ENCODE data around the gene MDM1. TPM values are rescaled to one million over a fixed set of nuclear protein-coding genes. Genes with fewer than 3 reads are reported as not detected.

MDM1 gene, protein sequence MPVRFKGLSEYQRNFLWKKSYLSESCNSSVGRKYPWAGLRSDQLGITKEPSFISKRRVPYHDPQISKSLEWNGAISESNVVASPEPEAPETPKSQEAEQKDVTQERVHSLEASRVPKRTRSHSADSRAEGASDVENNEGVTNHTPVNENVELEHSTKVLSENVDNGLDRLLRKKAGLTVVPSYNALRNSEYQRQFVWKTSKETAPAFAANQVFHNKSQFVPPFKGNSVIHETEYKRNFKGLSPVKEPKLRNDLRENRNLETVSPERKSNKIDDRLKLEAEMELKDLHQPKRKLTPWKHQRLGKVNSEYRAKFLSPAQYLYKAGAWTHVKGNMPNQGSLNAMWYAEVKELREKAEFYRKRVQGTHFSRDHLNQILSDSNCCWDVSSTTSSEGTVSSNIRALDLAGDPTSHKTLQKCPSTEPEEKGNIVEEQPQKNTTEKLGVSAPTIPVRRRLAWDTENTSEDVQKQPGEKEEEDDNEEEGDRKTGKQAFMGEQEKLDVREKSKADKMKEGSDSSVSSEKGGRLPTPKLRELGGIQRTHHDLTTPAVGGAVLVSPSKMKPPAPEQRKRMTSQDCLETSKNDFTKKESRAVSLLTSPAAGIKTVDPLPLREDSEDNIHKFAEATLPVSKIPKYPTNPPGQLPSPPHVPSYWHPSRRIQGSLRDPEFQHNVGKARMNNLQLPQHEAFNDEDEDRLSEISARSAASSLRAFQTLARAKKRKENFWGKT
- total RNA-seq: 10 to 100 TPM in 1 of 2 donors, 1 to 10 TPM in 1; 9.3 to 14.6 TPM
- 10 to 100 TPM; 38.5 to 47.5 (median 43.8) TPM for polyA plus RNA-seq (ENCODE audit: insufficient read length in 6 of 6)
- long read RNA-seq, donor 1, partial matches to known transcripts: 0 of 4 reads
- long read RNA-seq, donor 1, other reads (novel, unspliced or antisense): 0 of 4 reads
- long read RNA-seq, donor 2, partial matches to known transcripts: 0 of 5 reads
- long read RNA-seq, donor 2, other reads (novel, unspliced or antisense): 0 of 5 reads
- long read RNA-seq, donor 3, partial matches to known transcripts: 0 of 1 reads
- long read RNA-seq, donor 3, other reads (novel, unspliced or antisense): 0 of 1 reads
- long read RNA-seq, donor 4, partial matches to known transcripts: 1 of 3 reads
- long read RNA-seq, donor 4, other reads (novel, unspliced or antisense): 1 of 3 reads
- long read RNA-seq, donor 5, partial matches to known transcripts: 5 of 7 reads
- long read RNA-seq, donor 5, other reads (novel, unspliced or antisense): 0 of 7 reads
- long read RNA-seq, donor 6, partial matches to known transcripts: 5 of 14 reads
- long read RNA-seq, donor 6, other reads (novel, unspliced or antisense): 0 of 14 reads
- long read RNA-seq, donor 7, partial matches to known transcripts: 0 of 2 reads
- long read RNA-seq, donor 7, other reads (novel, unspliced or antisense): 0 of 2 reads
- long read RNA-seq, donor 8, partial matches to known transcripts: 0 of 5 reads
- long read RNA-seq, donor 8, other reads (novel, unspliced or antisense): 0 of 5 reads
- long read RNA-seq, donor 9: 0 reads
- long read RNA-seq, donor 10, partial matches to known transcripts: 0 of 2 reads
- long read RNA-seq, donor 10, other reads (novel, unspliced or antisense): 2 of 2 reads
- long read RNA-seq, donor 11, partial matches to known transcripts: 0 of 6 reads
- long read RNA-seq, donor 11, other reads (novel, unspliced or antisense): 0 of 6 reads
- long read RNA-seq, donor 12, partial matches to known transcripts: 0 of 4 reads
- long read RNA-seq, donor 12, other reads (novel, unspliced or antisense): 0 of 4 reads

DNA sequence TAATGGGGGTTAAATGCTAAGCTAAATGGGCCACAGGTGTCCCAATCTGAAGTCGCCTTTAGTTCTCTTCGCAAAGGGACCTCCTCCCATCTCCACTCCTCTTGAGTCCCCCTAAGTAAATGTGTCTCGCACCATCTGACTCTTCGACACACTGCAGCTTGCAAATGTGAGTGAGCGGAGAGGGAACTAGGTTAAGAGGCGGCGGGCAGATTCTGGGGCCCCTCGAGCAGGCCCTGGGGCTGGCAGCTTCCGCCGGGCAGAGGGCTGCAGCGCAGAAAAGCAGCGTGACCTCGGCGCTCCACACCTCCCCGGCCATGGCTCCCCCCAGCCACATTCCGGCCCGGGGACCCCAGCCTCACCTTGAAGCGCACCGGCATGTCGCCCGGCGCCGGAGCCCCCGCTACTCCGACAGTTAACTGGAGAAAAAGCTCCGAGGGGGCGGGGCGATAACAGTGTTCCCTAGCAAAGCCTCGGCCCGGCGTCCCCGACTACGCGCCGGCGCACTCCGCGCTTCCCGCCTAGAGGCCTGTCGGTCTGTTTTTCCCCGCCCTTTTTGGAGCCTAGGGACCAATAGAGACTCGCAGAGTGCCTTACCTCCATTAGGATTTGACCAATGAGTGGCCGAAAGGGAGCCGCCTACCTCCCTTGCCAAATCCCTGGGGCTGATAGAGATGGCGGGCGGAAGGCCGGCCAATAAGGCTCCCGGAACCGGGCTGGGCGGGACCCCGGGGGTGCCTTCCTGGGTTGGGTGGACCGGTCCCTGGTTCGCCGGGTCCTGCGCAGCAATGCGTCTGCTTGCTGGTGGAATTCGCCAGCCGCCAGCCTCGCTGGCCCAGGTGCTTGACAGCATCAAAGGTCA, at the start of gene MDM1:
Gene MDM1, minus strand, starts transcription at position 494 of the 859 bp plus-strand sequence. Its CDS starts 117 bp downstream, at position 377.
- peak; percentile 99 for ATAC-seq
- peak; percentile 96 to 99 (median 98) for DNase-seq
- Histone ChIP-seq H3K36me3 (no peaks in the 10 kb centered on the region), H3K27me3 (no peaks in the 10 kb centered on the region), H3K27ac (peak within 1 kb of the TSS; percentile 46 to 74), H3K4me3 (peak within 1 kb of the TSS; percentile 84 to 86), H3K9me3 (no peaks in the 10 kb centered on the region), H3K4me1 (peaks cover 8 to 17% of the 10 kb centered on the region in 2 donors)
- TF ChIP-seq, protein P1, sequence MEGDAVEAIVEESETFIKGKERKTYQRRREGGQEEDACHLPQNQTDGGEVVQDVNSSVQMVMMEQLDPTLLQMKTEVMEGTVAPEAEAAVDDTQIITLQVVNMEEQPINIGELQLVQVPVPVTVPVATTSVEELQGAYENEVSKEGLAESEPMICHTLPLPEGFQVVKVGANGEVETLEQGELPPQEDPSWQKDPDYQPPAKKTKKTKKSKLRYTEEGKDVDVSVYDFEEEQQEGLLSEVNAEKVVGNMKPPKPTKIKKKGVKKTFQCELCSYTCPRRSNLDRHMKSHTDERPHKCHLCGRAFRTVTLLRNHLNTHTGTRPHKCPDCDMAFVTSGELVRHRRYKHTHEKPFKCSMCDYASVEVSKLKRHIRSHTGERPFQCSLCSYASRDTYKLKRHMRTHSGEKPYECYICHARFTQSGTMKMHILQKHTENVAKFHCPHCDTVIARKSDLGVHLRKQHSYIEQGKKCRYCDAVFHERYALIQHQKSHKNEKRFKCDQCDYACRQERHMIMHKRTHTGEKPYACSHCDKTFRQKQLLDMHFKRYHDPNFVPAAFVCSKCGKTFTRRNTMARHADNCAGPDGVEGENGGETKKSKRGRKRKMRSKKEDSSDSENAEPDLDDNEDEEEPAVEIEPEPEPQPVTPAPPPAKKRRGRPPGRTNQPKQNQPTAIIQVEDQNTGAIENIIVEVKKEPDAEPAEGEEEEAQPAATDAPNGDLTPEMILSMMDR (IDR thresholded peaks at IDR 0.05): no peak
- intact Hi-C loops (cut with DNase I): no loop called here

DNA sequence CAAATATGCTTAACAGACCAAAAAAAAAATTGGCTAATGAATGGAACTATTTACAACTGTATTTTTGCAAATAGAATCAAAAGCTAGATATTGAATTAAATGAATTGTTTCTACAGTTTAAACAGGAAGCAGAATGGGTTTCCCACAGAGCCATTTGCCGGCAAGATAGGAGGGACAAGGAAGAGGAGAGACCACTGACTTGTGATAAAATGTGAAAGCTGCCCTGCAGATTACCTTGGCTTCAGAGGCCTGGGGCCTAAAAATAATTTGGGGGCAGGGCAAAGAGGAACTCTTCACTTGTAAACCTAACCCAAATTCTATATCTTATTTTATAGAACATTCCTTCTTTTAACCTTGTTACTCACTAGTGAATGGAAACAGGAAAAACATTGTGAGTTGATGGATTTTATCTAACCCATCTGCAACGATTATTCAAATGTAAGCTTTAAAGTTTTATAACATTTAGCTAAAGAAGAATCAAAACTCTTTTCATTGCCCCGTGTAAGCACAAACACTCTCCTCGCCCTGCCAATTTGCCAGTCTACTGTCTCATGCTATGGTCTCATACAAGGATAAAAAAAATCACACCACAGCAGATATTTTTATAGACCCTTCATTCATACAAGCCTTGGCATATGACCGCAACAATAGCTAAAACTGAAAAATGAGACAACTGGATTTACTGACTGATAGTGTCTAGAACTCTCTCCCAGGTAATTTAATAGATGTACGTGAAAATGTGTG, 49.5 kb upstream of the MDM1 start:
- TF ChIP-seq, protein P1 (IDR thresholded peaks at IDR 0.05): no peak
- peak overlapping the region in 1 of 2 donors; percentile 58 for H3K27ac ChIP-seq
- intact Hi-C loops (cut with DNase I): no loop called here

DNA sequence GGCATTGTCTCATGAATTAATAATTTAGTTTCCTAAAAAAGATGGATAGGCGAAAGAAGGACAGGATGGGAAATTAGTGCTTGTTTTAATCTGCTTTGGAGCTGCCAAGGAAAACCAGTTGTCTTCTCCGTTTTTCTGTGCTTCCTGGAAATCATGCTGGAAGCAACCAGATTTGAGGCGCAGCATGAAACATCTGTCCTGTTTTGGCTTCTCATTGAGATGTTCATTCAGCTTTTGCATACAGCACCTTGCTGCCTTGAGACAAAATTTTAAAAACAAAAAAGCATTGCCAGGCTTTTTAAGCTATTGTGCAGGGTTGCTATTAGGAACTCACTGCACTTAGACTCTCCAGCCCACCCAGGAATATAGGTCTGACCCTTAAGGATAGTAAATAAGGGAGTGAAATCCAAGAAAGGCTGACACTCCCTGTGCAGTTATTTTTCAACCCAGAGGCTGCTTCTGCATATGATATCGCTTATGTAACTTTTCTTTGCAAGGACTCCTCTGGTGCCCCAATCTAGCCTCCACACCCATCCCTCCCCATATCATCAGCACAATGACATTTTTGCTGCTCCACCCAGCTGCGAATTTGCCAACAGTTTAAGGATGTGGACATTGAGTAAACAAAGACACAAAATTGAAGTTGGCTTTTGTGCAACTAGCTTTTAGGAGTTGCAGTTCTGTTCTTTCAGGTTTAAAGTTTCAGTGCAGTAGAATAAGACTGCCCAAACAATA, 46.9 kb upstream of the MDM1 start:
- DNase-seq: peak in 3 of 4 donors; percentile 16 to 51 (median 40)
- ATAC-seq: peak; percentile 75

More for the DNA sequence above, 49.5 kb upstream of the MDM1 start:
- Histone ChIP-seq H3K4me1 (peaks cover 4 to 48% of the 10 kb centered on the region in 2 donors), H3K27me3 (no peaks in the 10 kb centered on the region), H3K36me3 (no peaks in the 10 kb centered on the region), H3K4me3 (no peak overlapping the region), H3K9me3 (no peaks in the 10 kb centered on the region)
- DNase-seq (no peak), ATAC-seq (no peak)

More for the DNA sequence above, 46.9 kb upstream of the MDM1 start:
- Histone ChIP-seq H3K4me1 (peaks cover 4 to 49% of the 10 kb centered on the region in 2 donors), H3K27ac (peak overlapping the region in 1 of 2 donors; percentile 58), H3K4me3 (no peak overlapping the region), H3K27me3 (no peaks in the 10 kb centered on the region), H3K9me3 (no peaks in the 10 kb centered on the region), H3K36me3 (no peaks in the 10 kb centered on the region)
- TF ChIP-seq, protein P1 (IDR thresholded peaks at IDR 0.05): no peak
- intact Hi-C loops (cut with DNase I): no loop called here
